Neural cell (in vitro differentiated cells): Measurements from ENCODE around the gene CTRL. TPM values are rescaled to one million over a fixed set of nuclear protein-coding genes. Genes with fewer than 3 reads are reported as not detected.

Experiments used
- H2AFZ ChIP-seq: fragments of 200-600, 300-800 bp; sonication (generic), shearing (Covaris generic); 2 replicates; pipeline ENCODE4 v1.6.0; 2014; ENCODE audit warnings: low read depth, mild to moderate bottlenecking, antibody characterized with exemption, low read length, moderate library complexity
- H3F3A ChIP-seq: fragments of 200-600 bp; shearing (Covaris generic); 2 replicates; pipeline ENCODE4 v1.6.1; 2016; ENCODE audit warnings: mild to moderate bottlenecking, moderate library complexity, mixed read lengths, antibody characterized with exemption, low read length; ENCODE audit not compliant: insufficient read depth, poor library complexity, severe bottlenecking
- H3K27ac ChIP-seq: fragments of 200-600, 300-800 bp; sonication (generic), shearing (Covaris generic); 2 replicates; pipeline ENCODE4 v1.5.1; 2014; ENCODE audit warnings: mild to moderate bottlenecking, low read length, moderate library complexity
- H3K27me3 ChIP-seq: fragments of 300-800, 200-600 bp; sonication (generic), shearing (Covaris generic); 2 replicates; pipeline ENCODE4 v1.6.0; 2014; ENCODE audit warnings: mild to moderate bottlenecking, low read depth, low read length, moderate library complexity; ENCODE audit not compliant: insufficient read depth
- H3K36me3 ChIP-seq: fragments of 300-800, 200-600 bp; sonication (generic), shearing (Covaris generic); 2 replicates; pipeline ENCODE4 v1.5.1; 2014; ENCODE audit warnings: mild to moderate bottlenecking, antibody characterized with exemption, low read length, moderate library complexity; ENCODE audit not compliant: insufficient read depth
- H3K4me2 ChIP-seq: fragments of 300-800, 200-600 bp; sonication (generic), shearing (Covaris generic); 2 replicates; pipeline ENCODE4 v1.6.0; 2014; ENCODE audit warnings: mild to moderate bottlenecking, low read length
- H3K4me3 ChIP-seq: fragments of 300-800, 200-600 bp; sonication (generic), shearing (Covaris generic); 2 replicates; pipeline ENCODE4 v1.5.1; 2014; ENCODE audit warnings: mild to moderate bottlenecking, low read length, moderate library complexity
- H3K79me2 ChIP-seq: fragments of 200-600 bp; shearing (Covaris generic); replicated peaks from 2 replicates; pipeline ENCODE4 v1.6.0; 2014; ENCODE audit warnings: mild to moderate bottlenecking, low read length, moderate library complexity; ENCODE audit not compliant: insufficient read depth
- H3K9ac ChIP-seq: fragments of 300-800, 200-600 bp; sonication (generic), shearing (Covaris generic); 2 replicates; pipeline ENCODE4 v1.6.1; 2016; ENCODE audit warnings: mild to moderate bottlenecking, low read length, mixed read lengths
- H3K9me2 ChIP-seq: fragments of 200-600 bp; shearing (Covaris generic); 2 replicates; pipeline ENCODE4 v1.6.1; 2016; ENCODE audit warnings: mild to moderate bottlenecking, low read length, mixed read lengths; ENCODE audit not compliant: insufficient read depth
- H3K9me3 ChIP-seq: fragments of 200-600, 300-800 bp; sonication (generic), shearing (Covaris generic); 2 replicates; pipeline ENCODE4 v1.6.1; 2016; ENCODE audit warnings: mild to moderate bottlenecking, mixed run types, low read length, moderate library complexity, mixed read lengths
- H4K20me1 ChIP-seq: fragments of 200-600 bp; shearing (Covaris generic); 2 replicates; pipeline ENCODE4 v1.6.1; 2016; ENCODE audit warnings: mild to moderate bottlenecking, mixed run types; ENCODE audit not compliant: insufficient read depth
- EP300 ChIP-seq: fragments of 450-650 bp; conservative IDR thresholded peaks from 2 replicates; pipeline ENCODE4 v1.6.1; 2014; ENCODE audit warnings: antibody characterized with exemption, mild to moderate bottlenecking, moderate library complexity; ENCODE audit not compliant: poor library complexity, severe bottlenecking
- EZH2 ChIP-seq: fragments of 200-600, 300-800 bp; shearing (Covaris generic), sonication (generic); IDR thresholded peaks from 2 replicates; pipeline ENCODE4 v1.6.1; 2014; ENCODE audit warnings: antibody characterized with exemption, low read length, borderline replicate concordance, mild to moderate bottlenecking; ENCODE audit not compliant: insufficient read depth, poor library complexity, severe bottlenecking
- MXI1 ChIP-seq: fragments of 450-650 bp; conservative IDR thresholded peaks from 2 replicates; pipeline ENCODE4 v1.6.1; 2014; ENCODE audit warnings: antibody characterized with exemption, mild to moderate bottlenecking; ENCODE audit not compliant: poor library complexity, severe bottlenecking
- RAD21 ChIP-seq: fragments of 450-650 bp; conservative IDR thresholded peaks from 2 replicates; pipeline ENCODE4 v1.6.1; 2014; ENCODE audit warnings: antibody characterized with exemption, mild to moderate bottlenecking, moderate library complexity
- SMC3 ChIP-seq: fragments of 450-650 bp; conservative IDR thresholded peaks from 2 replicates; pipeline ENCODE4 v1.6.1; 2014; ENCODE audit warnings: antibody characterized with exemption, mild to moderate bottlenecking, moderate library complexity; ENCODE audit not compliant: poor library complexity
- TAF1 ChIP-seq: IDR thresholded peaks from 2 replicates; pipeline ENCODE4 v1.6.1; 2012; ENCODE audit warnings: low read depth
- polyA plus RNA-seq: library from polyadenylated mRNA; depleted of rRNA; stranded (reverse); fragments of >200 nt; gene quantifications from 2 replicates; pipeline ENCODE4 v1.2.3, GENCODE V29; 2014
- TF ChIP-seq, protein P1 (sequence below): IDR thresholded peaks from 2 replicates; pipeline ENCODE4 v1.6.1; 2012; ENCODE audit warnings: borderline replicate concordance
- TF ChIP-seq, protein P2 (sequence below): fragments of 450-650 bp; IDR thresholded peaks from 2 replicates; pipeline ENCODE4 v1.5.1; 2014; ENCODE audit warnings: antibody characterized with exemption, mild to moderate bottlenecking, moderate library complexity; ENCODE audit not compliant: poor library complexity, severe bottlenecking

The CTRL gene
- polyA plus RNA-seq, 1 donor from 2014 or later, result 3.8 TPM

DNA sequence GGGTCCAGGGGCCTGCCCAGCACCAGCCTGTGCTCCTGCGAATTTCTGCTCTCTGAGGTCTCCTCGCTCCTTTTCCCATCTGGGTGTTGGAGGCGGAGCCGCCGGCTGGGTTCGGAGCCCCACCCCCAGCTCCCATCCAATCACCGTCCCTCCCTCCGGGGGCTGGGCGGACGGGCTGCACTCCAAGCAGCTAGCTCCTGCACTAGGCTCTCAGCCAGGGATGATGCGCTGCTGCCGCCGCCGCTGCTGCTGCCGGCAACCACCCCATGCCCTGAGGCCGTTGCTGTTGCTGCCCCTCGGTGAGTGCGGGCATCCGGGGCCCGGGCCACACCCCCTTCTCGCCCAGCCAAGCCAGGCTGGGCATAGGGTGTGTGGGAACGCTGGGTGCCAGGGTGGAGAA lies 47.0 kb downstream of the CTRL start, which contains the start of gene NRN1L:
Gene NRN1L (plus strand): TSS at position 202 of the 400 bp plus-strand sequence. CDS start 19 bp downstream, at position 221.
- no peak within 1 kb of the TSS for H3K9ac ChIP-seq
- no peaks in the 10 kb centered on the region for H4K20me1 ChIP-seq
- no peak within 1 kb of the TSS for H3K27ac ChIP-seq
- H3K9me2 ChIP-seq, result no peaks in the 10 kb centered on the region
- H3K9me3 ChIP-seq, result no peaks in the 10 kb centered on the region
- H3K79me2 ChIP-seq, result no peaks in the 10 kb centered on the region
- no peak within 1 kb of the TSS for H2AFZ ChIP-seq
- no peaks in the 10 kb centered on the region for H3F3A ChIP-seq
- peaks cover 8% of the 10 kb centered on the region for H3K36me3 ChIP-seq
- H3K4me3 ChIP-seq, result no peak within 1 kb of the TSS
- TF ChIP-seq TAF1 (no peak), MXI1 (no peak), EP300 (no peak)
- TF ChIP-seq, protein P1, sequence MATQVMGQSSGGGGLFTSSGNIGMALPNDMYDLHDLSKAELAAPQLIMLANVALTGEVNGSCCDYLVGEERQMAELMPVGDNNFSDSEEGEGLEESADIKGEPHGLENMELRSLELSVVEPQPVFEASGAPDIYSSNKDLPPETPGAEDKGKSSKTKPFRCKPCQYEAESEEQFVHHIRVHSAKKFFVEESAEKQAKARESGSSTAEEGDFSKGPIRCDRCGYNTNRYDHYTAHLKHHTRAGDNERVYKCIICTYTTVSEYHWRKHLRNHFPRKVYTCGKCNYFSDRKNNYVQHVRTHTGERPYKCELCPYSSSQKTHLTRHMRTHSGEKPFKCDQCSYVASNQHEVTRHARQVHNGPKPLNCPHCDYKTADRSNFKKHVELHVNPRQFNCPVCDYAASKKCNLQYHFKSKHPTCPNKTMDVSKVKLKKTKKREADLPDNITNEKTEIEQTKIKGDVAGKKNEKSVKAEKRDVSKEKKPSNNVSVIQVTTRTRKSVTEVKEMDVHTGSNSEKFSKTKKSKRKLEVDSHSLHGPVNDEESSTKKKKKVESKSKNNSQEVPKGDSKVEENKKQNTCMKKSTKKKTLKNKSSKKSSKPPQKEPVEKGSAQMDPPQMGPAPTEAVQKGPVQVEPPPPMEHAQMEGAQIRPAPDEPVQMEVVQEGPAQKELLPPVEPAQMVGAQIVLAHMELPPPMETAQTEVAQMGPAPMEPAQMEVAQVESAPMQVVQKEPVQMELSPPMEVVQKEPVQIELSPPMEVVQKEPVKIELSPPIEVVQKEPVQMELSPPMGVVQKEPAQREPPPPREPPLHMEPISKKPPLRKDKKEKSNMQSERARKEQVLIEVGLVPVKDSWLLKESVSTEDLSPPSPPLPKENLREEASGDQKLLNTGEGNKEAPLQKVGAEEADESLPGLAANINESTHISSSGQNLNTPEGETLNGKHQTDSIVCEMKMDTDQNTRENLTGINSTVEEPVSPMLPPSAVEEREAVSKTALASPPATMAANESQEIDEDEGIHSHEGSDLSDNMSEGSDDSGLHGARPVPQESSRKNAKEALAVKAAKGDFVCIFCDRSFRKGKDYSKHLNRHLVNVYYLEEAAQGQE, result no peak
- no peaks in the 10 kb centered on the region for H3K27me3 ChIP-seq
- no peak within 1 kb of the TSS for H3K4me2 ChIP-seq

DNA sequence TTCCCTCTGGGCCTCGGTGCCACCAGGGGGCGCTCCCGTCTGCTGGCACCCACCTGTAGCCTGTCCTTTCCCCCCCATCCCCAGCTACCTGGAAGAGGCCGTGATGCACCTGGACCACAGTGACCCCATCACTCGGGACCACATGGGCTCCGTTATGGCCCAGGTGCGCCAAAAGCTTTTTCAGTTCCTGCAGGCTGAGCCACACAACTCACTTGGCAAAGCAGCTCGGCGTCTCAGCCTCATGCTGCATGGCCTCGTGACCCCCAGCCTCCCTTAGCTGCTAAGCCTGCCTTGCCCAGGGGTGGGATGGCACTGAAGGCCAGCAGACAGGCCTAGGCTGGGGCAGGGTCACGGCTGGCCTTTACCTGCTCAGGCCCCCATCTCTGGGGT lies 47.8 kb downstream of the CTRL start:
- no peak overlapping the region for H3K9ac ChIP-seq
- H3K36me3 ChIP-seq, result peaks cover 8% of the 10 kb centered on the region
- no peaks in the 10 kb centered on the region for H3K9me3 ChIP-seq
- no peaks in the 10 kb centered on the region for H3K79me2 ChIP-seq
- H3K9me2 ChIP-seq, result no peaks in the 10 kb centered on the region
- H2AFZ ChIP-seq, result no peak overlapping the region
- H4K20me1 ChIP-seq, result no peaks in the 10 kb centered on the region
- no peak overlapping the region for H3K27ac ChIP-seq
- no peak overlapping the region for H3K4me3 ChIP-seq
- TF ChIP-seq RAD21, result peak; percentile 64
- no peak for TF ChIP-seq TAF1
- TF ChIP-seq SMC3, result peak; percentile 87
- TF ChIP-seq, protein P1, result no peak
- TF ChIP-seq EZH2, result no peak
- TF ChIP-seq, protein P2, sequence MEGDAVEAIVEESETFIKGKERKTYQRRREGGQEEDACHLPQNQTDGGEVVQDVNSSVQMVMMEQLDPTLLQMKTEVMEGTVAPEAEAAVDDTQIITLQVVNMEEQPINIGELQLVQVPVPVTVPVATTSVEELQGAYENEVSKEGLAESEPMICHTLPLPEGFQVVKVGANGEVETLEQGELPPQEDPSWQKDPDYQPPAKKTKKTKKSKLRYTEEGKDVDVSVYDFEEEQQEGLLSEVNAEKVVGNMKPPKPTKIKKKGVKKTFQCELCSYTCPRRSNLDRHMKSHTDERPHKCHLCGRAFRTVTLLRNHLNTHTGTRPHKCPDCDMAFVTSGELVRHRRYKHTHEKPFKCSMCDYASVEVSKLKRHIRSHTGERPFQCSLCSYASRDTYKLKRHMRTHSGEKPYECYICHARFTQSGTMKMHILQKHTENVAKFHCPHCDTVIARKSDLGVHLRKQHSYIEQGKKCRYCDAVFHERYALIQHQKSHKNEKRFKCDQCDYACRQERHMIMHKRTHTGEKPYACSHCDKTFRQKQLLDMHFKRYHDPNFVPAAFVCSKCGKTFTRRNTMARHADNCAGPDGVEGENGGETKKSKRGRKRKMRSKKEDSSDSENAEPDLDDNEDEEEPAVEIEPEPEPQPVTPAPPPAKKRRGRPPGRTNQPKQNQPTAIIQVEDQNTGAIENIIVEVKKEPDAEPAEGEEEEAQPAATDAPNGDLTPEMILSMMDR, result peak; percentile 86
- no peak for TF ChIP-seq EP300
- no peaks in the 10 kb centered on the region for H3F3A ChIP-seq
- H3K27me3 ChIP-seq, result no peaks in the 10 kb centered on the region
- no peak overlapping the region for H3K4me2 ChIP-seq
